HG03159 (cell line): ENCODE measurements around the gene CDADC1.

Experiments
- ATAC-seq: cut with Tn5 transposase; IDR thresholded peaks from one replicate; pipeline ENCODE4 v1.9.1; 2021; ENCODE audit warnings: mild to moderate bottlenecking, moderate library complexity; ENCODE audit not compliant: unreplicated experiment

The CDADC1 gene

DNA sequence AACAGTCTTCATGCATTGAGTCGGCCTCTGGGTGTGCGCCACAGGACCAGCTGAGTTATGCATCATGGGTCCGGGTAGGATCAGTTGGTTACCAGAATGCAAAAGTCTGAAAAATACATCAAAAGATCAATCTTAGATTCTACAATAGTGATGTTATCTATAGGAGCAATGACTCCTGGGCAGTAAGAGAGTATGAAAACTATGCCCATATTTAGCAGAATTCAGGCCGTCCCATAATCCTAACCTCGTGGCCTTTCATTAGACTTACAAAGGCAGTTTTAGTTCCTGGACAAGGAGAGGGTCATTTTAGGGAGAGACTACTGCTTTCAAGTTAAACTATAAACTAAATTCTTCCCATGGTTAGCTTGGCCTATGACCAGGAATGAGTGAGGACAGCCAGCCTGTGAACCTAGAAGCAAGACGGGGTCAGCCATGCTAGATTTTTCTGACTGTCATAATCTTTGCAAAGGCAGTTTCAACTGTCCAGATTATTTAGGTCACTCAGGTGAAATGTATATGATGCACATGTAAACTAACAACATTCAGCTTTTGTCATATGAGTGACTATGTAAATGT is 11.8 kb upstream of the CDADC1 start:
- ATAC-seq, result no peak

DNA sequence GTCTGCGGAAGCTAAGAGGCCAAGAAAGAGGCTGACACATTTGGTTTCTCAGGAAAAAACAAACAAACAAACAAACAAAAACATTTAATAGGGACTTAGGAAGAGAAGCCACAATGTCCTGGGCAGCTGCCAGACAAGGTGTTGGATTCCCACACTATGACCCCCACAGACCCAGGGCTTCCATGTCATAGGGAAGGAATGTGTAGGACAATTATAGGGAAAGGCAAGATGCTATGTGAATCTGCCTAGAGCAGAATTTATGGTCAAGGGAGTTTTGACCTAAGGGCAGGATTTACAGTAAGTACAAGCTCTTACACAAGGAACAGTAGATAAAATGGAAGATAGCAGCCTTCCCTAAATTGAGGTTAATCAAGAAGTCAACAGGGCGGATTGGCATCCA is 9.1 kb upstream of the CDADC1 start:
- ATAC-seq, result no peak

- no peak for ATAC-seq
These were observed 7.7 kb upstream of the CDADC1 start for GRCh38 chr13:49240017-49240416.

GRCh38 chr13:49241296-49241695 is 6.4 kb upstream of the CDADC1 start:
- ATAC-seq, result no peak

DNA sequence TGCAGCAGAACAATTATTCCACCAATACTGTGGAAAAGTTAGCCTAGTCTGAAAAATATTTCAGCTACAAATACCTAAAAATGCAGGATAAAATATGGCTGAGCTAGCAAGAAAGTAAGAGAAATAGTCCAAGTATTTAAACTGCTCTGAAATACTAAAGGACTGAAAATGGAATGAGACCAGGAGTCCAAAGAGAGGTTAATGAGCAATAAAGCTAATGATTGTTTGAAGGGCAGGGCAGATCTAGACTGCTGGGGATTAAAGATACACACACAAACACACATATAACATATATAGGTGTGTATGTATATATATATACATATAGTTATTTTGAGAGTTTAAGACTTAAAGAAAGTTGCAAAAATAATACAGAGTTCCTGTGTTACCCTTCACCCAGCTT is 2.6 kb upstream of the CDADC1 start:
- no peak for ATAC-seq

- peak; percentile 29 for ATAC-seq
These were observed 679 bp upstream of the CDADC1 start for GRCh38 chr13:49246850-49247642.

DNA sequence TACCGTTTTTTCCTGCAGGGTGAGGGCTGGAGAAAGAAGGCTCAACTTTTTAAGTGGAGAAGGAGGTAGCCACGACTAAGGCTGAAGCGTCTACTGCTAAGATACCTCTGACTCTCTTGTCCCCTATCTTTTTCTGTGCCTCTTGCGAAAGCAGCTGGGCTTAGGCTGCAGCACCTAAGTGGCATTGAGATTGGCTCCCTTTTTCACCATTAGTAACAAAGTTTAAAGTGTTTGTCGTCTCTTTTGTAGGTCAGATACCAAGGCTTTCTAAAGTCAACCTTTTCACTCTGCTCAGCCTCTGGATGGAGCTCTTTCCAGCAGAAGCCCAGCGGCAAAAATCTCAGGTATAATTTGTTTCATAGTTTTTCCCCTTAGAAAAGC is 887 bp downstream of the CDADC1 start:
- ATAC-seq, result no peak

DNA sequence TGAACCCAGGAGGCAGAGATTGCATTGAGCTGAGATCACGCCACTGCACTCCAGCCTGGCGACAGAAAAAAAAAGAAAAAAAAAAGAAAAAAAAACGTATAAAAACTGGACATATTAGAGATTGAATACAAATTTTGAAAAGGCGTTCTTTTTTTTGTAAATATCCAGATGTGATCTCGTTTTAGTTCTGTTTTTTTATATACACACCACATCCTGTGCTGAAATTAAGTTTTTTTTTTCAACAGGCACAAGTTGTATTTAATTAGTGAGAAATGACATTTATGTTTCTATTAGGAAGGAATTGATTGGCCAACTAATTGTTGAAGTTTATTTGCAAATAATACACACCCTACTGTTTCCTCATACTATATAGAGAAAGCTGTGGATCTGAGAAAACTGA is 3.6 kb downstream of the CDADC1 start:
- ATAC-seq, result no peak

DNA sequence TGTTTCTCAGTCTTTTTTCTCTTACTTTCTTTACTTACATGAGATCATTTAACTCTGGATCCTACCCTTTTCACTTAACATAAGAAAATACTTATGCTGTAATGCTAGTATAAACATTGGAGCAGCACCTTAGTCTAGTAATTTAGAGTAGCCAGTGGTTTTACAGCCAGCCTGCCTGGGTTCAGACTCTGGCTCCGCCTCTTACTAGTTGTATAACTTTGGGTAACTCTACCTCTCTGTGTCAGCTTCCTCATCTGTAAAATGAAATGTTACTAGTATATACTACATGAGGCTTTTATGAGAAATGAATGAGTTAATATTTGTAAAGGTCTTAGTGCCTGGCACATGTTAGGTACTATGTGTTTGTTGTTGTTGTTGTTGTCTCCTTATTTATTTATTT is 5.6 kb downstream of the CDADC1 start:
- no peak for ATAC-seq

DNA sequence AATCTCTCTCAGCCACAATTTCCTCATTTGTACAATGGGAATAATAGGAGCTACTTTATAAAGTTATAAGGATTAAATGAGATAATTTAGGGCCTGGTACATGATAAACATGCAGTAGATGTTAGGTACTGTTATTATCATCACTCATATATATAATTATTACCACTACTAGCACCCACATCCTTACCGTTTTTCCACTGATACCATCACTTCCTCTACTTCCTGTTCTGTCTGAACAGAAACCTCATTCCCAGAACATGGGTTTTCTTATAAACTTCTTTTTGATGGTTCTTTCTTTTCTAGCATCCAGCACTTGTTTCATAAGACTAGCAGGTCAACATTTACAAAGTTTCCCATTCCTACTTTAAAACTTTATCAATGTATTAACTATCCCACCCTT is 6.3 kb downstream of the CDADC1 start:
- ATAC-seq, result no peak

DNA sequence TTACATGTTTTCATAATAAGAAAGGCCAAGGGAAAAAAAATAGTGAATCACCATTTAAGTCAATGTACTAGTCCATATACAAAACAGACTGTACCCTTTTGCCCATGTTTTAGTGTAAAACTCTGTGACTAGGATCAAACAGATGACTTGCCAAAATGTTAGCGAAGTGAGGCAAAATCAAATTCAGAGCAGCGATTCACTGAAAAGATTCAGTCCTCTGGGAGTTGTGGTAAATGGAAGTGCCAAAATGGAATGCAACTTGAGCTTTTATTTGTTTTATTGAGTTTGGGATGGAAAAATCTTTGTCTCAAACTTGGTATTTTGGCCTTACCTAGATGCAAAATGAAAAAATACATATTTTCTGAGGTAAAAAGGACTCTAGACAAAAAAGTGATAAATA is 9.1 kb downstream of the CDADC1 start:
- no peak for ATAC-seq

DNA sequence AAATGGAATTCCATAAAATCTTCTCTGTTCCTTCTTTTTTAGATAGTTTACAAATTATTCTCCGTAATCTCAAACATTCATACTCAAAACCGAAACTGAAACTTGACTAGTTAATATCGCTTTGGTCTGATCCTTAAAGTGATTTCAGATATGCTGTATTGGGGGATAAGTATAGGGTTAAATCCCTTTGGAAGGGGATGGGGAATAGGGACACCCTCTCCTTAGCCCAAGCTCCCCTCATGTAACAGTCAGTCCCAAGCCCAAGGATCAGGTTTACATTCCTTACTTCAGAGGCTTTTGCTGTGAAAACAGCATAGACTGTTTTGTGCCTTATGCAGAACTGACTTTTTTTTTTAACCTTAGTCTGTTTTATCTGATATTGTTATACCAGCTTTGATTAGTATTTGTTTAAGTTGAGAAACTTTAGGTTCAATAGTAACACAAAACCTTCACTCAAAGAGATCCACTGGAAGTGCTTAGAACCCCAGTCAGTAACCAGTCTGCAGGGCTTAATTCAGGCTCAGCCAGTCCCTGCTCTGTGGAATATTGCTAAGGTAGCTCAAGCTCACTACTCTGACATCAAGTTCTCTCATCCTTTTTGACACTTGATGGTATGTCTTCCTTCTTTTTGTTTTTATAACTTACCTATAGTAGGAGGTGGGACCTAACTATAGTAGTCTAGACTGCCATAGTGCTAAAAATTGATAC is 10.5 kb downstream of the CDADC1 start:
- ATAC-seq, result no peak

DNA sequence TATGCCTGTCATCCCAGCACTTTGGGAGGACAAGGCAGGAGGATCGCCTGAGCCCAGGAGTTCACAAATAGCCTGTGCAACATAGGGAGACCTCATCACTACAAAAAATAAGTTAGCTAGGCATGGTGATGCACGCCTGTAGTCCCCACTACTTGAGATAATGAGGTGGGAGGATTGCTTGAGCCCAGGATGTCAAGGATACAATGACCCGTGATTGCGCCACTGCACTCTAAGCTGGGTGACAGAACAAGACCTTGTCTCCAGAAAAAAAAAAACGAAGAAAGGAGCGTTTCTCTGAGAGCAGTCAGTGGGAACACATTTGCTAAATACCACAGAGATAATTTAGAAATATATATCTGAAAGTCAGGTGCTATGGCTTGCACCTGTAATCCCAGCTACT is 11.9 kb downstream of the CDADC1 start:
- ATAC-seq, result no peak

DNA sequence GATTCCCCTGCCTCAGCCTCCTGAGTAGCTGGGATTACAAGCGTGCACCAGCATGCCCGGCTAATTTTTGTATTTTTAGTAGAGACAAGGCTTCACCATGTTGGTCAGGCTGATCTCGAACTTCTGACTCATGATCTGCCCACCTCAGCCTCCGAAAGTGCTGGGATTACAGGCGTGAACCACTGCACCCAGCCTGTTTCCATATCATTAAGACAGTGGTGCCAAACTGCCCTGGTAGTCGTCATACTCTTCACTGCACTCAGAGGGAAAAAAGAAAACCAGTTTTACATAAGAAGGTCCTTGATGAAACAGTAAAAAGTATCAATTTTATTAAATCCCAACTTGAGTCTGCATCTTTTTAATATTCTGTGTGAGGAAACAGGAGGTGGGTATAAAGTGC is 14.9 kb downstream of the CDADC1 start:
- ATAC-seq, result no peak

- ATAC-seq, result no peak
These were observed 18.1 kb downstream of the CDADC1 start for GRCh38 chr13:49265822-49266221.

GRCh38 chr13:49271264-49271663 is 23.5 kb downstream of the CDADC1 start:
- no peak for ATAC-seq

DNA sequence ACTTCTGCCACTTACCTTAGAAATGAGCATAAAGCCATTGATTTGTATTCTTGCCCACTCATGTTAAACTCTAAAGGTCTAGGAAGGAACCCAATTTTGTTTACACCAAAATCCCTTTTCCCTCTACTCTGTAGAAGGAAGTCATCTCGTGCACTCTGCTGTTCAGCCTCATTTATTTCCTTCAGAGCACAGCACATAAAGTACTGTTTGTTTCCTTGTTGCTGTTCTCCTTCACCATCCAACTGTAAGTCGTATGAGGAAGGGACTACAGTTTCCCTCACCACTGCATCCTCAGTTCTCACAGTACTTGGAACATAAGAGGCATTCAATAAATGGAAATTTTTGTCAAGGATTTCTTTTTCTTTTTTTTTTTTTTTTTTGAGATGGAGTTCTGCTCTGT is 24.6 kb downstream of the CDADC1 start:
- ATAC-seq, result no peak

DNA sequence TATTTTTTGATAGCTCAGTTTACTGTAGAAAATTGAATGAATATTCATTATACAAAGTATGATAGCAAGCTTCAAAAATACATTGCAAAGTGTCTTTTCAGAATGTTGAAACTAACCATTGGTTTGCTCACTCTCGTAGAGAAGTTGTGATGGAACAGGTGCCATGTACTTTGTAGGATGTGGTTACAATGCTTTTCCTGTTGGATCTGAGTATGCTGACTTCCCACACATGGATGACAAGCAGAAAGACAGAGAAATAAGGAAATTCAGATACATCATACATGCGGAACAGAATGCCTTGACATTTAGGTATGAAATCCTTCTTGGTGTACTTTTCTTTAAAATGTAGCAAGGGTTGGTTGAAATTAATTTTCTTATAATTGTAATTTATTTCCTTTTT is 30.5 kb downstream of the CDADC1 start:
- no peak for ATAC-seq

DNA sequence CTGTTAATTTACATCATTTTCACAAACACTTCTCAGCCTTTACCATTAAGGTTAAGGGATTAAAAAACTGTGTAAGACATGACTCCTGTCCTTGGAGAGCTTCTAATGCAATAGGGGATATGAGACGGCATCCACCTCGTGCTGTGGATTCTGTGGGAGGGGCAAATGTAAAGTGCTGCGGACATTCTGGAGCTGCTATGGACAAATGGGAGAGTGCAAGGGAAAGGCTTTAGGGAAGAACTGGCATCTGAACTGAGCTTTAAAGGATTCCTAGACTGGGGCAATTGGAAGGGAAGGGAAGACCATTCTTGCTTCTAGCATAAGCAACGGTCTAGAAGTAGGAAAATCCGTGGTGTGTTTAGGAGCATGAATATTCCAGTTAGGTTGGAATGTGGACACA is 31.4 kb downstream of the CDADC1 start:
- no peak for ATAC-seq

- no peak for ATAC-seq
These were observed 32.2 kb downstream of the CDADC1 start for GRCh38 chr13:49279885-49280284.

- ATAC-seq, result no peak
These were observed 40.3 kb downstream of the CDADC1 start for GRCh38 chr13:49287995-49288394.

DNA sequence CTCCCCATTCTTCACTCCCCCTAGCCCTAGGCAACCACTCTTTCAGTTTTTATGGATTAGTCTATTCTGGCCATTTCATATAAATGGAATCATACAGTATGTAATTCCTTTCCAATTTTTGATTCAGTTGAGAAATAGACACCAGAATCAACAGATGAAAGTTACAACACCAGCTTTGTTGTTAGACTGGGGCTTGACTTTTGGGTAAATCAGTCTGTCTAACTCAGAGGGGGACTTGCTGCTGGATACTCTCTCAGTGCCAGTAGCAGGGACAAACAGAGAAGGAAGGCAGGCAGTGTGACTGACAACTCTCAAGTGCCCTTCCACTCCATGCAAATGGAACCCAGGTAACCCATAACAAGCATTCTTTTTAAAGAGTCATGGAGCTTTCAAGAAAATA is 40.7 kb downstream of the CDADC1 start:
- ATAC-seq, result no peak
